Vagina (tissue), 2 donors: Measurements from ENCODE around the gene RNMT. TPM values are rescaled to one million over a fixed set of nuclear protein-coding genes. Genes with fewer than 3 reads are reported as not detected.
A peak's percentile ranks its signal among the peaks of the same experiment; 100 is the strongest.
"Not testable (repeated sequence)": the region's sequence is repeated elsewhere in the genome, so short reads cannot be mapped to it uniquely, and the experiment has no call there.

Experiments
- DNase-seq, 2 donors: peaks; one replicate each; pipeline ENCODE4 v3.0.0-alpha.2; 2017; ENCODE audit errors: extremely low spot score in 2 of 2
- H3K27ac ChIP-seq: fragments of 200-600 bp; sonication (generic); one replicate; pipeline ENCODE4 v1.5.1; 2019
- H3K27me3 ChIP-seq: fragments of 200-600 bp; sonication (generic); one replicate; pipeline ENCODE4 v1.5.1; 2019
- H3K36me3 ChIP-seq, 2 donors: fragments of 200-600 bp; sonication (generic); one replicate each; pipeline ENCODE4 v1.5.1; 2017 to 2019
- H3K4me1 ChIP-seq: fragments of 200-600 bp; sonication (generic); one replicate; pipeline ENCODE4 v1.5.1; 2019
- H3K4me3 ChIP-seq, 2 donors: fragments of 200-600 bp; sonication (generic); 1 replicate in 1 of 2; 2 replicates in 1 of 2; pipeline ENCODE4 v1.5.1; 2016 to 2019
- H3K9me3 ChIP-seq: fragments of 200-600 bp; sonication (generic); one replicate; pipeline ENCODE4 v1.5.1; 2019
- CTCF ChIP-seq, 3 experiments: fragments of 450-650 bp in 2 of 3; fragments of 200-600 bp in 1 of 3; sonication (generic) in 1 of 3; IDR thresholded peaks; one replicate each; pipeline ENCODE4 v1.5.1; 2017 to 2019; ENCODE audit warnings: antibody characterized with exemption in 3 of 3, mild to moderate bottlenecking in 2 of 3, moderate library complexity in 2 of 3
- POLR2A ChIP-seq, 2 donors: fragments of 450-650 bp; IDR thresholded peaks; one replicate each; pipeline ENCODE4 v1.6.1; 2017; ENCODE audit warnings: antibody characterized with exemption in 2 of 2, mild to moderate bottlenecking in 2 of 2, moderate library complexity in 2 of 2
- POLR2AphosphoS5 ChIP-seq, 2 donors: sonication (generic); formaldehyde crosslinking; IDR thresholded peaks; one replicate each; pipeline ENCODE4 v1.9.0; 2017; ENCODE audit warnings: antibody characterized with exemption in 2 of 2, mild to moderate bottlenecking in 2 of 2, low read depth in 1 of 2; ENCODE audit not compliant: insufficient read depth in 1 of 2
- intact Hi-C: fragments of 100-400 bp; cut with DNase I; formaldehyde crosslinking; loops from one replicate; pipeline ENCODE4 v1.15.1; 2023
- total RNA-seq: library from RNA; depleted of rRNA; stranded (reverse); fragments of >200 nt; gene quantifications from one replicate; pipeline ENCODE4 v1.2.3, GENCODE V29; 2016

Gene RNMT
- 12.8 TPM for total RNA-seq

- intact Hi-C loops, result loop anchor here (10.0 kb wide), 1 partner anchor 512 kb away; the partner anchor contains the start of gene LDLRAD4
- peaks cover 53% of the 10 kb centered on the region for H3K4me1 ChIP-seq
Observed at GRCh38 chr18:13726232-13726971, at the start of gene RNMT, which contains the start of gene FAM210A. TSS of gene RNMT (plus strand) at chr18:13726673. CDS start at chr18:13731518, 4,845 bp downstream. TSS of gene FAM210A (minus strand) at chr18:13726558. CDS start at chr18:13682077, 44,481 bp downstream.

GRCh38 chr18:13677350-13677749 is 49.1 kb upstream of the RNMT start:
- DNase-seq, H3K4me1 ChIP-seq, H3K27ac ChIP-seq: not testable (repeated sequence)

More at GRCh38 chr18:13726232-13726971, at the start of gene RNMT, which contains the start of gene FAM210A:
- TF ChIP-seq POLR2AphosphoS5 (IDR thresholded peaks at IDR 0.05; ENCODE audit: insufficient read depth in 1 of 2, low read depth in 1 of 2) (peak; percentile 94 to 98), CTCF (IDR thresholded peaks at IDR 0.05) (no peak), POLR2A (IDR thresholded peaks at IDR 0.05) (peak in 1 of 2 donors; percentile 61)
- DNase-seq, result peak; percentile 96 to 98
- Histone ChIP-seq H3K27ac (peak within 1 kb of the TSS; percentile 94), H3K27me3 (no peaks in the 10 kb centered on the region), H3K4me3 (peak within 1 kb of the TSS; percentile 88 to 94), H3K9me3 (no peaks in the 10 kb centered on the region), H3K36me3 (no peaks in the 10 kb centered on the region)

GRCh38 chr18:13680612-13681011 is 45.9 kb upstream of the RNMT start:
- no peak for DNase-seq
- intact Hi-C loops, result no loop called here
- Histone ChIP-seq H3K9me3 (no peaks in the 10 kb centered on the region), H3K27ac (no peak overlapping the region), H3K27me3 (no peaks in the 10 kb centered on the region), H3K4me1 (no peaks in the 10 kb centered on the region), H3K4me3 (no peak overlapping the region), H3K36me3 (no peaks in the 10 kb centered on the region)
- TF ChIP-seq CTCF (IDR thresholded peaks at IDR 0.05), result no peak
- TF ChIP-seq POLR2A (IDR thresholded peaks at IDR 0.05), result no peak
- no peak for TF ChIP-seq POLR2AphosphoS5 (IDR thresholded peaks at IDR 0.05; ENCODE audit: insufficient read depth in 1 of 2, low read depth in 1 of 2)

More at GRCh38 chr18:13677350-13677749, 49.1 kb upstream of the RNMT start:
- H3K36me3 ChIP-seq, intact Hi-C loops, H3K27me3 ChIP-seq, H3K9me3 ChIP-seq, H3K4me3 ChIP-seq: not testable (repeated sequence)

GRCh38 chr18:13681701-13682100 is 44.8 kb upstream of the RNMT start:
- intact Hi-C loops, result no loop called here
- Histone ChIP-seq H3K4me1 (no peaks in the 10 kb centered on the region), H3K27me3 (no peaks in the 10 kb centered on the region), H3K9me3 (no peaks in the 10 kb centered on the region), H3K27ac (no peak overlapping the region), H3K36me3 (no peaks in the 10 kb centered on the region), H3K4me3 (no peak overlapping the region)
- TF ChIP-seq POLR2A (IDR thresholded peaks at IDR 0.05) (no peak), POLR2AphosphoS5 (IDR thresholded peaks at IDR 0.05; ENCODE audit: insufficient read depth in 1 of 2, low read depth in 1 of 2) (no peak), CTCF (IDR thresholded peaks at IDR 0.05) (no peak)
- DNase-seq, result no peak

- intact Hi-C loops, result no loop called here
- no peaks in the 10 kb centered on the region for H3K4me1 ChIP-seq
- H3K36me3 ChIP-seq, result no peaks in the 10 kb centered on the region
- no peak overlapping the region for H3K4me3 ChIP-seq
- no peak for DNase-seq
- TF ChIP-seq POLR2A (IDR thresholded peaks at IDR 0.05) (no peak), POLR2AphosphoS5 (IDR thresholded peaks at IDR 0.05; ENCODE audit: insufficient read depth in 1 of 2, low read depth in 1 of 2) (no peak)
- H3K27ac ChIP-seq, result no peak overlapping the region
- H3K27me3 ChIP-seq, result no peaks in the 10 kb centered on the region
- H3K9me3 ChIP-seq, result no peaks in the 10 kb centered on the region
Observed at GRCh38 chr18:13684546-13684945, 41.9 kb upstream of the RNMT start.
